ENCODE results near the gene P3H3. TPM values are rescaled to one million over a fixed set of nuclear protein-coding genes. Genes with fewer than 3 reads are reported as not detected.

P3H3 gene
- total RNA-seq, 1 donor from 2014 or later, result 86.5 TPM

DNA sequence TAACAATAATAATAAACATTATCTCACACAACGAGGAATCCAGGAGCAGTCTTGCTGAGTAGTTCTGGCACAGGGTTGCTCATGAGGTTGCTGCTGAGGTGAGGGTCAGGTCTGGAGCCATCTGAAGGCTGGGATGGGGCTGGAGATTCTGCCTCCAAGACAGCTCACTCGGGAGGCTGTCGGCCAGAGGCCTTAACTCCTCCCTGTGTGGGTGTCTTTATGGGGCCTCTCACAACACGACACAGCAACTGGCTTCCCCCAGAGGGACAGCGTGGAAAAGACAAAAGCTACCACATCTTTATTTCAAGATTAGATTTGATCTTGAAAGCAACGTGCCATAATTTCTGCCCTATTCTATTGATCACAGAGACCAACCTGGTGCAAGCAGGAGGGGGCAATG lies 46.1 kb upstream of the P3H3 start:
- H3K9me3 Mint-ChIP-seq (ENCODE audit: unreplicated experiment), result no peaks in the 10 kb centered on the region
- H3K4me1 Mint-ChIP-seq (ENCODE audit: unreplicated experiment), result peaks cover 13% of the 10 kb centered on the region
- H3K27ac Mint-ChIP-seq (ENCODE audit: unreplicated experiment), result no peak overlapping the region
- H3K27me3 Mint-ChIP-seq (ENCODE audit: unreplicated experiment), result no peaks in the 10 kb centered on the region
- no peak overlapping the region for H3K4me3 Mint-ChIP-seq (ENCODE audit: unreplicated experiment)
- H3K36me3 Mint-ChIP-seq (ENCODE audit: unreplicated experiment), result no peaks in the 10 kb centered on the region
- DNase-seq (ENCODE audit: extremely low spot score, unreplicated experiment), result no peak
- TF ChIP-seq, protein P1, sequence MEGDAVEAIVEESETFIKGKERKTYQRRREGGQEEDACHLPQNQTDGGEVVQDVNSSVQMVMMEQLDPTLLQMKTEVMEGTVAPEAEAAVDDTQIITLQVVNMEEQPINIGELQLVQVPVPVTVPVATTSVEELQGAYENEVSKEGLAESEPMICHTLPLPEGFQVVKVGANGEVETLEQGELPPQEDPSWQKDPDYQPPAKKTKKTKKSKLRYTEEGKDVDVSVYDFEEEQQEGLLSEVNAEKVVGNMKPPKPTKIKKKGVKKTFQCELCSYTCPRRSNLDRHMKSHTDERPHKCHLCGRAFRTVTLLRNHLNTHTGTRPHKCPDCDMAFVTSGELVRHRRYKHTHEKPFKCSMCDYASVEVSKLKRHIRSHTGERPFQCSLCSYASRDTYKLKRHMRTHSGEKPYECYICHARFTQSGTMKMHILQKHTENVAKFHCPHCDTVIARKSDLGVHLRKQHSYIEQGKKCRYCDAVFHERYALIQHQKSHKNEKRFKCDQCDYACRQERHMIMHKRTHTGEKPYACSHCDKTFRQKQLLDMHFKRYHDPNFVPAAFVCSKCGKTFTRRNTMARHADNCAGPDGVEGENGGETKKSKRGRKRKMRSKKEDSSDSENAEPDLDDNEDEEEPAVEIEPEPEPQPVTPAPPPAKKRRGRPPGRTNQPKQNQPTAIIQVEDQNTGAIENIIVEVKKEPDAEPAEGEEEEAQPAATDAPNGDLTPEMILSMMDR (IDR thresholded peaks at IDR 0.05), result no peak

DNA sequence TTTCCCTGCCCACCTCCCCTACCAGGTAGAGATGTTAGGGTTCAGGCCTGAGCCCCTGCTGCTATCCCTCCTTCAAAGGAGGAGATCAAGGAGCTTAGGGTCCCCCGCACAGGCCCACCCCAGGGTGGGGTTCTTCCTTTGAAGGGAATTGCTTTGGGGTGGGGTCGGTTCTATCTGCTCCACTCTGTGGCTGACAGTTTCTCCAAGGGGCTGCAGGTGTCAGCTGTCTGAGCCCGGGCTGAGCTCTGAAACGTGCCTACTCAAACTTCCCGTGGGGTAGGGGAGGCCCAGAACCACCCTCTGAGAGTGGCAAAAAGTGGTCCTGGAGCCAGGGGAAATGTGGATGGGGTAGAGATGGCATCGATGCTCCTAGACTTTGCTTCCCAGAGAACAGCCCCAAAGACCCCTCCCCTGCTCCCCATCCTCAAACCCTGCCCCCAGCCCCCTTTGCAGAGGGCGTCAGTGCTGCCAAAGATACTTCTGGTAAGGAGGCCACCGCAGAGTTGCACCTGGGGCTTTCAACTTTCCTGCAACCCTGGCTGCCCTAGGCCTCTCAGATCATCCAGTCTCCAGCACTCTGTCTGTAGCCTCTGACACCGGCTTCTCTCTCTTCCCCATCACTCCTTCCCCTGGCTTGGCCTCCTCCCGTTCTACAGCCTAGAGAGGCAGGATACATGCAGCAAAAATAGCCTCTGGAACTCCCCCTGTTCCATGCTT lies 45.2 kb upstream of the P3H3 start:
- no peaks in the 10 kb centered on the region for H3K27me3 Mint-ChIP-seq (ENCODE audit: unreplicated experiment)
- no peaks in the 10 kb centered on the region for H3K36me3 Mint-ChIP-seq (ENCODE audit: unreplicated experiment)
- no peak for DNase-seq (ENCODE audit: extremely low spot score, unreplicated experiment)
- H3K4me1 Mint-ChIP-seq (ENCODE audit: unreplicated experiment), result peaks cover 11% of the 10 kb centered on the region
- no peak overlapping the region for H3K27ac Mint-ChIP-seq (ENCODE audit: unreplicated experiment)
- H3K4me3 Mint-ChIP-seq (ENCODE audit: unreplicated experiment), result no peak overlapping the region
- TF ChIP-seq, protein P1 (IDR thresholded peaks at IDR 0.05), result no peak
- no peaks in the 10 kb centered on the region for H3K9me3 Mint-ChIP-seq (ENCODE audit: unreplicated experiment)

DNA sequence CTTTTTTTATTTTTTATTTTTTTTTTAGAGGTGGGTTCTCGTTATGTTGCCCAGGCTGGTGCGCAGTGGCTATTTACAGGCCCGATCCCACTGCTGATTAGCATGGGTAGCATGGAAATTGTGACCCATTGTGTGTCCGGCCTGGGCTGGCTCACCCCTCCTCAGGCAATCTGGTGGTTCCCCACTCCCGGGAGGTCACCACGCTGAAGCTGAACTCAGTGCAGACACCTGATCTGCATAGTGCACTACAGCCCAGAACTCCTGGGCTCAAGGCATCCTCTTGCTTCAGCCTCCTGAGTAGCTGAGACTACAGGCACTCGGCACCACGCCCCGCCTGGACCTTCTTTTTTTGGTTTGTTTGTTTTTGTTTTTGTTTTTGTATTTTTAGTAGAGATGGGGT lies 44.4 kb upstream of the P3H3 start:
- Mint-ChIP-seq H3K9me3 (ENCODE audit: unreplicated experiment) (no peaks in the 10 kb centered on the region), H3K27ac (ENCODE audit: unreplicated experiment) (no peak overlapping the region), H3K4me1 (ENCODE audit: unreplicated experiment) (peaks cover 3% of the 10 kb centered on the region), H3K36me3 (ENCODE audit: unreplicated experiment) (no peaks in the 10 kb centered on the region), H3K27me3 (ENCODE audit: unreplicated experiment) (no peaks in the 10 kb centered on the region), H3K4me3 (ENCODE audit: unreplicated experiment) (no peak overlapping the region)
- TF ChIP-seq, protein P1 (IDR thresholded peaks at IDR 0.05), result no peak
- DNase-seq (ENCODE audit: extremely low spot score, unreplicated experiment), result no peak

GRCh38 chr12:6784296-6784695 lies 43.9 kb upstream of the P3H3 start:
- Mint-ChIP-seq H3K36me3 (ENCODE audit: unreplicated experiment) (no peaks in the 10 kb centered on the region), H3K27me3 (ENCODE audit: unreplicated experiment) (no peaks in the 10 kb centered on the region), H3K4me1 (ENCODE audit: unreplicated experiment) (peaks cover 2% of the 10 kb centered on the region), H3K27ac (ENCODE audit: unreplicated experiment) (no peak overlapping the region), H3K9me3 (ENCODE audit: unreplicated experiment) (no peaks in the 10 kb centered on the region), H3K4me3 (ENCODE audit: unreplicated experiment) (no peak overlapping the region)
- TF ChIP-seq, protein P1 (IDR thresholded peaks at IDR 0.05), result no peak
- DNase-seq (ENCODE audit: extremely low spot score, unreplicated experiment), result no peak

DNA sequence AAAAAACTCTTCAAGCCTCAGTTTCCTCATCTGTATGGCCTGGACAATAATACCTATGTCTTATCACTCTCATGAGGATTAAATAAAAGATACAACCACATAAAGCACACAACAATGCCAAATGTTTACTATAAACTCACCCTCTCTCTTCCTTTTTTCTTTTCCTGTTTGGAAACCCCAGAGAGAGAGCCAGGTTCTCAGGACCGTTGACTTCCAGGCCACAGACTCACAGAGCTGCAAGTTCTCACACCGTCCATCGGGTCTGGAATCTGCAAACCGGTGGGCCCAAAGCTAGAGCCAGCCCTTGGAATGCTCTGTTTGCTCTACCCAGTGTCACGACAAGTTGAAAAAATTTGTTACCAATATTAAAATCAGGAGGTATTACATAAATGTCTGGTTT lies 43.4 kb upstream of the P3H3 start:
- TF ChIP-seq, protein P1 (IDR thresholded peaks at IDR 0.05), result no peak
- Mint-ChIP-seq H3K4me1 (ENCODE audit: unreplicated experiment) (peaks cover 4% of the 10 kb centered on the region), H3K27me3 (ENCODE audit: unreplicated experiment) (no peaks in the 10 kb centered on the region), H3K9me3 (ENCODE audit: unreplicated experiment) (no peaks in the 10 kb centered on the region), H3K36me3 (ENCODE audit: unreplicated experiment) (no peaks in the 10 kb centered on the region), H3K27ac (ENCODE audit: unreplicated experiment) (no peak overlapping the region), H3K4me3 (ENCODE audit: unreplicated experiment) (no peak overlapping the region)
- DNase-seq (ENCODE audit: extremely low spot score, unreplicated experiment), result no peak
